SU-DHL-6 (cell line): ENCODE results near the gene BAIAP3.

Source experiments
- CTCF ChIP-seq: fragments of 200-600 bp; sonication (generic); IDR thresholded peaks from one replicate; pipeline ENCODE4 v1.5.1; 2017; ENCODE audit warnings: antibody characterized with exemption, mild to moderate bottlenecking, low read length, moderate library complexity; ENCODE audit not compliant: insufficient read depth, poor library complexity, severe bottlenecking
- EZH2phosphoT487 ChIP-seq: fragments of 200-600 bp; sonication (generic), shearing (Covaris generic); conservative IDR thresholded peaks from 2 replicates; pipeline ENCODE4 v1.6.1; 2018; ENCODE audit warnings: mild to moderate bottlenecking, antibody characterized with exemption, low read length, moderate library complexity, mixed read lengths

DNA sequence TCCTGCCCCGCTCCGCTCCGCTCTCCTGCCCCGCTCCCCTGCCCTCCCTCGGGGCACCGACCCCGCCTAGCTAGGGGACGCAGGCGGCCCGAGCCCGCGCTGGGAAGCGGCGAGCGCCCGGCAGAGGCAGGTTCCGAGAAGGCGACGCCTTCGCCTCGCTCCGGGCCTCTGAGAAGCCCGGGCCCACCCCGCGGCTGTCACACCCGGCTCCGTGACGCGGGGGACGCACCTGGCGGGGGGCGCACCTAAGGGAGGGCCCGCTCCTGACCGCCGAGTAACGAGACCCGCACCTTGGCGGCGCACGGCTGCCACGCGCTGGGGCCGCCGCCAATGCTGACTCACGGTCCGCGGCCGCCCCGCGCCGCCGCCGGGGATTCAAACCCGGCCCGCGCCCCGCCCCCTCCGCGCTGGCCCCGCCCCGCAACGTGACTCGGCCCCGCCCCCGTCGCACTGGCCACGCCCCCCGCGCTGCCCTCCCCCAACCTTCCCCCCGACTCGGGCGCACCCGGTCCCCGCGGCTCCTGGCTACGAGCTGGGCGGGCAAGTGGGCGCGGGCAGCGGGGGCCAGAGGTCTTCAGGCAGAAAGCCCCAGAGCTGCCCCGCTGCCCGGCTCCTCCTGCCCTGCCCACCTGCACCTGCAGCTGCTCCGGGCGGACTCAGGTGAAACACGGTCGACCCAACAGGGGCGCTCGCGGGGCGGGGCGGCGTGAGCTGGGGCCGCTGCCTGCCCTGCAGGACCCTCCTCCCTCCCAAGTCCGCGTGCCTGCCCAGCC lies 46.0 kb downstream of the BAIAP3 start:
- TF ChIP-seq CTCF, result peak; percentile 12
- no peak for TF ChIP-seq EZH2phosphoT487
